Keratinocyte (primary cell): Measurements from ENCODE around the gene SLC26A4.

Experiments used
- CTCF ChIP-seq, 3 experiments: IDR thresholded peaks in 1 of 3; conservative IDR thresholded peaks in 1 of 3; optimal IDR thresholded peaks in 1 of 3; 2 replicates in 2 of 3; 3 replicates in 1 of 3; pipeline versions ENCODE3 to v1.5.1; 2011; ENCODE audit warnings: low read length in 3 of 3, mild to moderate bottlenecking in 3 of 3, moderate library complexity in 2 of 3, control low read depth in 1 of 3, inconsistent platforms in 1 of 3; ENCODE audit not compliant: insufficient read depth in 2 of 3; ENCODE audit errors: extremely low read depth in 1 of 3
- EZH2 ChIP-seq: IDR thresholded peaks from one replicate; pipeline ENCODE4 v1.6.1; 2012; ENCODE audit warnings: inconsistent platforms, mild to moderate bottlenecking, low read length, moderate library complexity

- TF ChIP-seq CTCF (optimal IDR thresholded peaks at IDR 0.05 in 1 of 3, IDR thresholded peaks at IDR 0.05 in 1 of 3, conservative IDR thresholded peaks at IDR 0.05 in 1 of 3; ENCODE audit: extremely low read depth in 1 of 3, insufficient read depth in 2 of 3, low read length in 3 of 3) (no peak), EZH2 (no peak)
Observed at GRCh38 chr7:107614425-107614824, 46.2 kb upstream of the SLC26A4 start.
